GM21515 (cell line): ENCODE measurements around the gene MDGA2.
"Not testable (repeated sequence)": the region's sequence is repeated elsewhere in the genome, so short reads cannot be mapped to it uniquely, and the experiment has no call there.

Experiments
- ATAC-seq: cut with Tn5 transposase; IDR thresholded peaks from one replicate; pipeline ENCODE4 v1.9.1; 2021; ENCODE audit not compliant: unreplicated experiment

MDGA2 gene

GRCh38 chr14:47624126-47624525, 51.3 kb downstream of the MDGA2 start:
- not testable (repeated sequence) for ATAC-seq

- ATAC-seq: no peak
Measured at GRCh38 chr14:47619392-47619791, 56.0 kb downstream of the MDGA2 start.

GRCh38 chr14:47606566-47606965, 68.8 kb downstream of the MDGA2 start:
- ATAC-seq: no peak

- ATAC-seq: no peak
Measured at GRCh38 chr14:47596860-47597259, 78.5 kb downstream of the MDGA2 start.

GRCh38 chr14:47596232-47596631, 79.2 kb downstream of the MDGA2 start:
- peak; percentile 62 for ATAC-seq

GRCh38 chr14:47595552-47595951, 79.9 kb downstream of the MDGA2 start:
- ATAC-seq: no peak

GRCh38 chr14:47590767-47591495, 84.5 kb downstream of the MDGA2 start:
- no peak for ATAC-seq

GRCh38 chr14:47585447-47585846, 90.0 kb downstream of the MDGA2 start:
- ATAC-seq: no peak

GRCh38 chr14:47567273-47567672, 108.1 kb downstream of the MDGA2 start:
- ATAC-seq: no peak

GRCh38 chr14:47557894-47558293, 117.5 kb downstream of the MDGA2 start:
- no peak for ATAC-seq

GRCh38 chr14:47555333-47555732, 120.1 kb downstream of the MDGA2 start:
- ATAC-seq: no peak

GRCh38 chr14:47549886-47550285, 125.5 kb downstream of the MDGA2 start:
- no peak for ATAC-seq

- no peak for ATAC-seq
Measured at GRCh38 chr14:47543459-47543858, 131.9 kb downstream of the MDGA2 start.

GRCh38 chr14:47541662-47542061, 133.7 kb downstream of the MDGA2 start:
- no peak for ATAC-seq

GRCh38 chr14:47539031-47539461, 136.4 kb downstream of the MDGA2 start:
- no peak for ATAC-seq

GRCh38 chr14:47536341-47536740, 139.1 kb downstream of the MDGA2 start:
- ATAC-seq: no peak

GRCh38 chr14:47526591-47527244, 148.7 kb downstream of the MDGA2 start:
- ATAC-seq: no peak

- ATAC-seq: no peak
Measured at GRCh38 chr14:47524524-47524923, 150.9 kb downstream of the MDGA2 start.

- no peak for ATAC-seq
Measured at GRCh38 chr14:47520382-47520781, 155.0 kb downstream of the MDGA2 start.

GRCh38 chr14:47511829-47512228, 163.6 kb downstream of the MDGA2 start:
- no peak for ATAC-seq

GRCh38 chr14:47509957-47510356, 165.4 kb downstream of the MDGA2 start:
- ATAC-seq: no peak

- no peak for ATAC-seq
Measured at GRCh38 chr14:47507861-47508260, 167.5 kb downstream of the MDGA2 start.

GRCh38 chr14:47500369-47500768, 175.0 kb downstream of the MDGA2 start:
- no peak for ATAC-seq
